Activated CD4-positive, alpha-beta memory T cell treated with anti-CD3 and anti-CD28 coated beads, Interleukin-2, amount 10 ng/mL, durations not matched to agents 7 days and 5 days (primary cell): Measurements from ENCODE around the gene DHX34. TPM values are rescaled to one million over a fixed set of nuclear protein-coding genes. Genes with fewer than 3 reads are reported as not detected.
"Not testable (repeated sequence)": the region's sequence is repeated elsewhere in the genome, so short reads cannot be mapped to it uniquely, and the experiment has no call there.

Experiments
- CTCF ChIA-PET: fragments of 350-600 bp; sonication (Branson Sonifier 250); formaldehyde crosslinking; loops from one replicate; lab custom pipeline; 2021; ENCODE audit warnings: antibody characterized with exemption, inconsistent platforms; lab: Charles Lee
- POLR2A ChIA-PET: fragments of 350-600 bp; sonication (Branson Sonifier 250); formaldehyde crosslinking; loops from one replicate; lab custom pipeline; 2021; ENCODE audit warnings: antibody characterized with exemption; lab: Charles Lee
- DNase-seq: peaks from one replicate; pipeline ENCODE4 v3.0.0-alpha.2; 2020
- H3K27ac Mint-ChIP-seq: one replicate; pipeline ENCODE4 v1.8.0; 2021; ENCODE audit warnings: mild to moderate bottlenecking, mixed read lengths
- H3K27me3 Mint-ChIP-seq: one replicate; pipeline ENCODE4 v1.8.0; 2021; ENCODE audit warnings: mixed read lengths
- H3K36me3 Mint-ChIP-seq: one replicate; pipeline ENCODE4 v1.8.0; 2021; ENCODE audit warnings: low read depth, mixed read lengths
- H3K4me1 Mint-ChIP-seq: one replicate; pipeline ENCODE4 v1.8.0; 2021; ENCODE audit warnings: mixed read lengths
- H3K4me3 Mint-ChIP-seq: one replicate; pipeline ENCODE4 v1.8.0; 2021; ENCODE audit warnings: mild to moderate bottlenecking, mixed read lengths
- H3K9me3 Mint-ChIP-seq: one replicate; pipeline ENCODE4 v1.8.0; 2021; ENCODE audit warnings: mixed read lengths
- total RNA-seq, 2 experiments: library from RNA; stranded (reverse); gene quantifications; one replicate each; pipeline ENCODE4 v1.2.3, GENCODE V29; 2021

DHX34 gene
- total RNA-seq, 2 experiments from 2014 or later, result 10.3 to 10.5 TPM

DNA sequence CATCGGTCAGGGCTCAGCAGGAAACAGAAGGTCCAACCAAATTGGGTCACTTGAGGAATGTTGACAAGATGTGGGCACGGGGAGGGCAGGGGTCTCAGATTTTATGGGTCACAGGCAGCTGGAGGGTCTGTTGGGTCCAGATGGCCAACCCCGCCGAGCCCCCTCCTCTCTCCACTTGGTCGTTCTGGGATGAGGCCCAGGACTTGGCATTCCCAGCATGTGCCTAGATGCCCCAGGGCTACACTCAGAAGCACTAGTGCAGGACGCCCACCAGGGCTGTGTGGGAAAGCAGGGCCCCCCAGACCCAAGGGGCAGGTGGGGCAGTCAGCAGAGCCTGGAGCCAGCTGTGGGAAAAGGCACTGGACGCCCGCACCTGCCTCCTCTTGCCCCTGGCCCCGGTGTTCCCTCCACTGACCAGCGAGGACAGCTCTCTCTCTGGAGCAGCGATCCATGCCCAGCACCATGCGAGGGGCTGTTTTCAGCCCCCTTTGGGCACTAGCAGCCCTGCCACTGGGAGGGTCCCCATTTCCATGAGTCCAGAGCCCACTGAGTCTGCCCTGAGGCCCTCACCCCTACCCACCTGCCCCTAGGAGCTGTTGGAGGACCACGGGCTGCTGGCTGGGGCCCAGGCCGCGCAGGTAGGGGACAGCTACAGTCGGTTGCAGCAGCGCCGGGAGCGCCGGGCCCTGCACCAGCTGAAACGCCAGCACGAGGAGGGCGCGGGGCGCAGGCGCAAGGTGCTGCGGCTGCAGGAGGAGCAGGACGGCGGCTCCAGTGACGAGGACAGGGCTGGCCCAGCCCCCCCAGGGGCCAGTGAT lies 26.0 kb downstream of the DHX34 start:
- H3K27ac Mint-ChIP-seq, result no peak overlapping the region
- no peaks in the 10 kb centered on the region for H3K4me1 Mint-ChIP-seq
- H3K36me3 Mint-ChIP-seq, result peaks cover 11% of the 10 kb centered on the region
- no peaks in the 10 kb centered on the region for H3K27me3 Mint-ChIP-seq
- DNase-seq, result no peak
- POLR2A ChIA-PET, result no interaction called here
- no peaks in the 10 kb centered on the region for H3K9me3 Mint-ChIP-seq
- CTCF ChIA-PET, result interaction anchor here (0.6 kb wide), 1 partner anchor 29 kb away, joined by 3 read pairs; no protein-coding TSS in a partner anchor
- H3K4me3 Mint-ChIP-seq, result no peak overlapping the region

DNA sequence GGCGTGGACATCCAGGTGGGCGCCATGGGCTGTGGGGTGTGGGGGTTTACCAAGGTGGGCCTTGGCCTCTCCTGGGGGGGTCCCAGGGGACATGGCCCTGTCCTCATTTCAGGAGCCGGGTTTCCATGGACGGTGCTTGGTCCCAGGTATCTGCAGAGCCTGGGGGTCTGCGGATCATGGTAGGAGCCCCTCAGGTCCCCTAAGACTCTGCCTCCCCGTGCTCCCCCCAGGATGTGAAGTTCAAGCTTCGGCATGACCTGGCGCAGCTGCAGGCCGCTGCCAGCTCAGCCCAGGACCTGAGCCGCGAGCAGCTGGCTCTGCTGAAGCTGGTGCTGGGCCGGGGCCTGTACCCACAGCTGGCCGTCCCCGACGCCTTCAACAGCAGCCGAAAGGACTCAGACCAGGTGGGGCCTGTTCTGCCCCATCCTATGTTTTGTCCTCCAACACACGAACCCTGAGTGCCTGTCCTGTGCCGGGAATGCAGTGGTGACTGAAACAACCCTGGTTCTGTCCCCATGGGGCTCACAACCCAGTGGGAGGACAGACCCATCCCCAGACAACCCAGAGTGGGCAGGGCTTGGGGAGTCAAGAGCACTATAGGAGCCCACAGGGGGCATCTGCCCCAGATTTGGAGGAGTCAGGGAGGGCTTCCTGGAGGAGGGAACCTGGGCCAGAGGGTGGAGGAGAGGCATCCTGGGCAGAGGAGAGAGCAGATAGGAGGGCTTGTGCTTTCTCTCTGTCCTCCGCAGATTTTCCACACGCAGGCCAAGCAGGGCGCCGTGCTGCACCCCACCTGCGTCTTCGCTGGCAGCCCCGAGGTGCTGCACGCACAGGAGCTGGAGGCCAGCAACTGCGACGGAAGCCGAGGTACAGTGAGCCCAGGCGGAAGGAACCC lies 26.8 kb downstream of the DHX34 start:
- H3K27ac Mint-ChIP-seq, result no peak overlapping the region
- no peaks in the 10 kb centered on the region for H3K27me3 Mint-ChIP-seq
- H3K36me3 Mint-ChIP-seq, result peaks cover 15% of the 10 kb centered on the region
- no peak overlapping the region for H3K4me3 Mint-ChIP-seq
- ChIA-PET CTCF (no interaction called here), POLR2A (no interaction called here)
- no peaks in the 10 kb centered on the region for H3K9me3 Mint-ChIP-seq
- H3K4me1 Mint-ChIP-seq, result no peaks in the 10 kb centered on the region
- no peak for DNase-seq

DNA sequence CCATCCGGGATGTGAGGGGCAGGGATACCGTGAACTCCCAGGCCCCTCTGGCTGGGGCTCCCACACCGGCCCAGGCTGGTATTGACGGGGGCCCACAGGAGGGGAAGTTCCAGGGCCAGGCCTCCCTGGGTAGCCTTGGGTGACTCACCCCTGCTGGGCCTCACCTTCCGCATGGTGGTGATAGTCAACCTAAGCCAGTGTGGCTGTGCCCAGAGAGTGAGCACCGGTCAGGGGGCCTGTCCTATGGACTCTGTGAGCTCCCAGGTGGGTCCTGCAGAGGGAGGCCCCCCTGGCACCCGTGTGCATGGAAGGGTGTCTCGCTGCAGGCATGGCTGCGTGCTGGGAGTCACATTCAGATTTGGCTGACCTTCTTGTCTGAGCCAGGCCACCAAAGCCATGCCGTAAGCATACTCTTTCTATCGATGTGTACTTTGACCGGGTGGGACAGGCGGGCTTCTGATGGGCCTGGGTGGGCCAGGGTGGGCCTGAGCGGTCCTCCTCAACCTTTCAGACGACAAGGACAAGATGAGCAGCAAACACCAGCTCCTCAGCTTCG lies 27.6 kb downstream of the DHX34 start:
- H3K27me3 Mint-ChIP-seq, result no peaks in the 10 kb centered on the region
- ChIA-PET POLR2A (no interaction called here), CTCF (no interaction called here)
- H3K36me3 Mint-ChIP-seq, result peaks cover 20% of the 10 kb centered on the region
- no peak overlapping the region for H3K4me3 Mint-ChIP-seq
- H3K27ac Mint-ChIP-seq, result no peak overlapping the region
- peaks cover 5% of the 10 kb centered on the region for H3K4me1 Mint-ChIP-seq
- no peaks in the 10 kb centered on the region for H3K9me3 Mint-ChIP-seq
- no peak for DNase-seq

DNA sequence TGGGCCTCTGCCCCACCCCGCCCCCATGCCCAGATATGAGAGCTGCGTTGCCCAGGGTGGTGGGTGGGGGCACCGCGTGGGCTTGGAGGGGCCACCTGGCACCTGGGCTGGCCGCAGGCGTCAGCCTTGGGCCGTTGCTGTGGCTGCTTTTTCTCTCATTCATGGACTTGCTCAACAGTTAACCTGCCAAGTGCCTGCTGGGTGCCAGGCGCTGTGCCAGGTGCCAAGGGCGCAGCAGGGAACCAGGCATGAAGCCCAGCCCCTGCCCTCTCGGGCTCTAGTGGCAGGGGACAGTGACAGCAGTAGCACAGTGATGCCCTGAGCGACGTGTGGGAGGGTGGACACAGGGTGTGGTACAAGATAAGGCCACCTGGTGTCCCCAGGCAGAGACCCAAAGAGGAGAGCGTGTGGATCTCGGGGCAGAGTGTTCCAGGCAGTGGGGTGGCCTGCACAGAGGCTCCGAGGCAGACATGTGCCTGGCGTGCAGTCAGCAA lies 28.1 kb downstream of the DHX34 start:
- CTCF ChIA-PET, result no interaction called here
- Mint-ChIP-seq H3K27me3 (no peaks in the 10 kb centered on the region), H3K9me3 (no peaks in the 10 kb centered on the region), H3K4me1 (peaks cover 11% of the 10 kb centered on the region), H3K27ac (no peak overlapping the region), H3K36me3 (peaks cover 24% of the 10 kb centered on the region), H3K4me3 (no peak overlapping the region)
- DNase-seq, result no peak
- POLR2A ChIA-PET, result no interaction called here

DNA sequence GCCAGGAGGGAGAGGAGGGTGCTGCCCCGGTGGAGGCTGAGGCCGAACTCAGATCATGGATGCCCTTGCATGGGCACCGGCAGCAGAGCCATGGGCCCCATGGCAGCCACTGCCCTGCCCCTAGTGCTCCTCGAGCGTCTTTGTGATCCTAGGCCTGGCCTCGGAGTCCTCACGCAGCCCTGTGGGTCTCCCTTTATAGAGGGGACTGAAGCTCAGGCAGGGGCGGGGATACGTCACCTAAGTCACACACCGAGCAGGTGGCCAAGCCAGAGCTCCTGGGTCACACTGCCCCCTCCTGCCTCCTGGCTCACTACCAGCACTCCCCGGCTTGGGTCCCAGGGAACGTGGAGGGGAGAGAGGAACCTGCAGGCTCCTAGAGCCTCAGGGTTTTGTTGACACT lies 28.7 kb downstream of the DHX34 start:
- H3K27ac Mint-ChIP-seq, result no peak overlapping the region
- H3K4me1 Mint-ChIP-seq, result peaks cover 13% of the 10 kb centered on the region
- CTCF ChIA-PET, result interaction anchor here (0.9 to 1.5 kb wide), 3 partner anchors 11 to 82 kb away, joined by 3 to 4 read pairs (median 4); partner anchors contain the start of gene DHX34
- peaks cover 24% of the 10 kb centered on the region for H3K36me3 Mint-ChIP-seq
- POLR2A ChIA-PET, result no interaction called here
- H3K27me3 Mint-ChIP-seq, result no peaks in the 10 kb centered on the region
- no peak for DNase-seq
- H3K4me3 Mint-ChIP-seq, result no peak overlapping the region
- H3K9me3 Mint-ChIP-seq, result no peaks in the 10 kb centered on the region

DNA sequence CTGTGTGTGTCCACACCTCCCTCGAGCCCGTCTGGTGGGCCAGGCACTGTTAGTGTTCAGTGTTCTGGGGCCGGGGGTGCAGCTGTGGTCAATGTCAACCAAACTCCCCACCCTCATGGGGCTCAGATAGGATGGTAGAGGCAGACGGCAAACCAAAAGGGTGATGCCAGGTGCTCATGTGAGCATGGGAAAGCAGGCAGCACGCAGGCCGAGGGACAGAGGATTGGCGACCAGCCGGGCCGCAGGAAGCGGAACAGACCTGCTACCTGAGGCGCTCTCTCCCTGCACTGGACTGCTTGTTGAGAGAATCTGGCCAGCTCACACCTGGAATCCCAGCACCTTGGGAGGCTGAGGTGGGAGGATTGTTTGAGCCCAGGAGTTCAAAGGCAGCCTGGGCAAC lies 29.1 kb downstream of the DHX34 start:
- H3K4me1 Mint-ChIP-seq, result peaks cover 15% of the 10 kb centered on the region
- no peak overlapping the region for H3K4me3 Mint-ChIP-seq
- H3K27ac Mint-ChIP-seq, result no peak overlapping the region
- peaks cover 24% of the 10 kb centered on the region for H3K36me3 Mint-ChIP-seq
- POLR2A ChIA-PET, result no interaction called here
- CTCF ChIA-PET, result interaction anchor here (0.9 to 1.5 kb wide), 3 partner anchors 10 to 83 kb away, joined by 3 to 4 read pairs (median 4); partner anchors contain the start of gene DHX34
- DNase-seq, result no peak
- H3K27me3 Mint-ChIP-seq, result no peaks in the 10 kb centered on the region
- H3K9me3 Mint-ChIP-seq, result no peaks in the 10 kb centered on the region

DNA sequence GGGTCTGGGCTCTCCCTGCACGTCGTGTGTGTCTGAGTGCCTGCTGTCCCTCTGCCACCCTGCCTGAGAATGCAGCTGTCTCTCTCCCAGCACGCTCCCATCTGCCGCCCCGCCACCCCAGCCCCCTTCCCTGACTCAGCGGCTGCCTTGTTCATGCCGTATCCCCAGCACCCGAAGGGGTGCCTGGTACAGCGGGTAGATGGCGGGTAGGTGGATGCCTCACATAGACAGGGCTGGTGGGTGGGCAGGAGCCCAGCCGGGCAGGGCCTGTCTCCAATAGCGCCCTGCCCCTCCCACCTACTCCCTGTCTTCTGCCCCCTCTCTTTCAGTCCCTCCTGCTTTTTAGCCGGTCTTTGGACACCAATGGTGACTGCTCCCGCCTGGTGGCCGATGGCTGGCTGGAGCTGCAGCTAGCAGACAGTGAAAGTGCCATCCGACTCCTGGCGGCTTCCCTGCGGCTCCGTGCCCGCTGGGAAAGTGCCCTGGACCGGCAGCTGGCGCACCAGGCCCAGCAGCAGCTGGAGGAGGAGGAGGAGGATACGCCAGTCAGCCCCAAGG lies 30.3 kb downstream of the DHX34 start:
- peaks cover 24% of the 10 kb centered on the region for H3K36me3 Mint-ChIP-seq
- no peaks in the 10 kb centered on the region for H3K27me3 Mint-ChIP-seq
- POLR2A ChIA-PET, result no interaction called here
- no peak for DNase-seq
- CTCF ChIA-PET, result no interaction called here
- H3K4me1 Mint-ChIP-seq, result peaks cover 20% of the 10 kb centered on the region
- no peak overlapping the region for H3K4me3 Mint-ChIP-seq
- H3K9me3 Mint-ChIP-seq, result no peaks in the 10 kb centered on the region
- no peak overlapping the region for H3K27ac Mint-ChIP-seq

DNA sequence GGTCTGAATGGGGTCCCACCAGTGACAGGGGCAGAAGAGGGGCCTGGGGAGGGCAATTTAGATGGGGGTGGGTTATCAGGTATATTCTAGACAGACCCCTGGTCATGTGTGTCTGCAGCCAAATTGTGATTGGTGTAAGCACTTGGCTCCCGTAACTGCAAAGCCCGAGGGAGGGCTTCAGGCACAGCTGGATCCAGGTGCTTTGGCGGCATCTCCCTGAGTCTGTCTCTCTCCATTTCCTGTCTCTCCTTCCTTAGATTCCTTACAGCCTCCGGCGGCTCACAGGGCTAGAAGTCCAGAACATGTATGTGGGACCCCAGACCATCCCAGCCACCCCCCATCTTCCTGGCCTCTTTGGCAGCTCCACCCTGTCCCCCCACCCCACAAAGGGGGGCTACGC lies 31.4 kb downstream of the DHX34 start:
- Mint-ChIP-seq H3K4me3 (no peak overlapping the region), H3K9me3 (no peaks in the 10 kb centered on the region), H3K27ac (no peak overlapping the region), H3K27me3 (peaks cover under 1% of the 10 kb centered on the region), H3K4me1 (peaks cover 20% of the 10 kb centered on the region), H3K36me3 (peaks cover 24% of the 10 kb centered on the region)
- CTCF ChIA-PET, result no interaction called here
- DNase-seq, result no peak
- POLR2A ChIA-PET, result no interaction called here

DNA sequence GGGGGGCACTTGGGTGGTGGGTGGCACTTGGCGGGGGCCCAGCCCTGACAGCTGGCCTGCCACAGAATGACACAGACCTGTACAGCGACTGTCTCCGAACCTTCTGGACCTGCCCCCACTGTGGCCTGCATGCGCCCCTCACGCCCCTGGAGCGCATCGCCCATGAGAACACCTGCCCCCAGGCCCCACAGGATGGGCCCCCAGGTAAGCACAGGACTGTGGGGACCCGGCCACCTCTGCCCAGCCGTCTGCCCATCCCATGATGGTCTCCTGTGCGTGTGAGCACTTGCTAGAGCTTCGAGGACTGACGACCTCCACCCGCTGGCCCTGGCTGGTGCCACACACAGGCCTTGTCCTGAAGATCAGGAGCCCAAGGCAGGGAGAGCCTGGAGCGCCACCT lies 32.0 kb downstream of the DHX34 start:
- Mint-ChIP-seq H3K9me3 (no peaks in the 10 kb centered on the region), H3K27ac (peak overlapping the region; percentile 48), H3K4me1 (peaks cover 20% of the 10 kb centered on the region)

DNA sequence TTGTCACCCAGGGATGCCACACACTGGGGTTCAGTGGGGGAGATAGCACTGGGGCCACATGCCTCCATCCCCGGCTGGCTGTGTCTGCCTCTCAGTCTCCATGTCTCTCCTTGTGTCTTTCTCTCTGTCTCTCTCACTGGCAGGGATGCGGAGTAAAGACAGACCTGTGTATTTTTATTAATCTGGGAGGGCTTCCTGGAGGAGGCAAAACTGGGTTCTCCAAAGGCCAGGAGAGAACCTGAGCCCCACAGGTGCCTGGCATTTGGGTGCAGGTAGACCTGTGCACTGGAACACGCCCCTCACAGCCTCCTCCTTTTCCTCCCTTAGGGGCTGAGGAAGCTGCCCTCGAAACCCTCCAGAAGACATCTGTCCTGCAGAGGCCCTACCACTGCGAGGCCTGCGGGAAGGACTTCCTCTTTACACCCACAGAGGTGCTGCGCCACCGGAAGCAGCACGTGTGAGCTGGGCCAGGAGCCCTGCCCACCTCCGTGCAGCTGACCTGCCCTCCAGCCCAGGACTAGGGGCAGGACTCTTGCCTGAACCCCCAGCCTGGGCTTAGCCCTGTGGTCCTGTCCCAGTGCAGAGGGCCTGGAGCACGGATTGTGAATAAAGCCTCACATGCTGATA lies 32.7 kb downstream of the DHX34 start:
- Mint-ChIP-seq H3K27me3 (peaks cover 3% of the 10 kb centered on the region), H3K4me3 (no peak overlapping the region), H3K36me3 (peaks cover 21% of the 10 kb centered on the region), H3K4me1 (peaks cover 20% of the 10 kb centered on the region), H3K27ac (peak overlapping the region; percentile 48), H3K9me3 (no peaks in the 10 kb centered on the region)
- peak; percentile 54 for DNase-seq
- ChIA-PET POLR2A (interaction anchor here (0.6 to 0.9 kb wide), 2 partner anchors 8 to 10 kb away, joined by 3 read pairs; no protein-coding TSS in a partner anchor), CTCF (interaction anchor here (1.7 to 2.5 kb wide), 2 partner anchors 33 to 46 kb away, joined by 5 to 8 read pairs; partner anchors contain the start of gene DHX34)

More for the DNA sequence above, 32.0 kb downstream of the DHX34 start:
- POLR2A ChIA-PET, result interaction anchor here (0.6 to 0.9 kb wide), 2 partner anchors 9 to 11 kb away, joined by 3 read pairs; no protein-coding TSS in a partner anchor
- no peak for DNase-seq
- Mint-ChIP-seq H3K4me3 (no peak overlapping the region), H3K36me3 (peaks cover 21% of the 10 kb centered on the region), H3K27me3 (peaks cover 3% of the 10 kb centered on the region)
- CTCF ChIA-PET, result no interaction called here

DNA sequence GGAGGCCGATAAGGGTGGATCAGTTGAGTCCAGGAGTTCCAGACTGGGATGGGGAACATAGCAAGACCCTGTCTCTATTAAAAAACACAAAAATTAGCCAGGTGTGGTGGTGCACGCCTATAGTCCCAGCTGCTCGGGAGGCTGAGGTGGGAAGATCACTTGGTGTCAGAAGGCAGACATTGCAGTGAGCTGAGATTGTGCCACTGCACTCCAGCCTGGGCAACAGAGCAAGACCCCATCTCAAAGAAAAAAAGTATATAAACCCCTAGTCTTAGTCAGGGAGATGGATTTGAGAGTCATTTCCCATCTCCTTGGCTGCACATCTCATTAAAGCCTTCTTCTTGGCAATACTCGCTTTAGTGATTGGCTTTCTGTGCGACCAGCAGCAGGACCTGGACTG lies 34.8 kb downstream of the DHX34 start:
- not testable (repeated sequence) for H3K27ac Mint-ChIP-seq, H3K4me3 Mint-ChIP-seq, H3K9me3 Mint-ChIP-seq, H3K27me3 Mint-ChIP-seq, DNase-seq
- H3K4me1 Mint-ChIP-seq, result peaks cover 20% of the 10 kb centered on the region
- H3K36me3 Mint-ChIP-seq, result peaks cover 21% of the 10 kb centered on the region
- CTCF ChIA-PET, result interaction anchor here (2.5 kb wide), 1 partner anchor 35 kb away, joined by 5 read pairs; the partner anchor contains the start of gene DHX34
- POLR2A ChIA-PET, result interaction anchor here (1.2 kb wide), 1 partner anchor 44 kb away, joined by 3 read pairs; no protein-coding TSS in a partner anchor

DNA sequence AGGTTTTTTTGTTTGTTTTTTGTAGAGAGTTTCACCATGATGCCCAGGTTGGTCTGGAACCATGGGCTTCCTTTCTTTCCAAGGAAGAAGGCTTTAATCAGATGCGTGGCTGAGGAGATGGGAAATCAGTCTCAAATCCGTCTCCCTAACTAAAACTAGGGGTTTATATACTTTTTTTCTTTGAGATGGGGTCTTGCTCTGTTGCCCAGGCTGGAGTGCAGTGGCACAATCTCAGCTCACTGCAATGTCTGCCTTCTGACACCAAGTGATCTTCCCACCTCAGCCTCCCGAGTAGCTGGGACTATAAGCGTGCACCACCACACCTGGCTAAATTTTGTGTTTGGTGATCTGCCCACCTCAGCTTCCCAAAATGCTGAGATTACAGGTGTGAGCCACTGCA lies 35.4 kb downstream of the DHX34 start:
- Mint-ChIP-seq H3K4me1 (peaks cover 24% of the 10 kb centered on the region), H3K36me3 (peaks cover 21% of the 10 kb centered on the region)
- H3K4me3 Mint-ChIP-seq, POLR2A ChIA-PET, CTCF ChIA-PET, H3K27me3 Mint-ChIP-seq, DNase-seq, H3K9me3 Mint-ChIP-seq, H3K27ac Mint-ChIP-seq: not testable (repeated sequence)
